MCF 10A (cell line): ENCODE measurements around the gene OSMR. TPM values are rescaled to one million over a fixed set of nuclear protein-coding genes. Genes with fewer than 3 reads are reported as not detected.

Experiments
- BruUV-seq: library from RNA; stranded (reverse); fragments of 400-500 nt; replicated peaks from 2 replicates; lab custom pipeline; 2021; lab: Mats Ljungman, UMichigan
- CTCF ChIA-PET: fragments of 300-600 bp; sonication (Branson Sonifier 250); formaldehyde crosslinking; extraction: SDS; loops from one replicate; lab custom pipeline; 2021; ENCODE audit warnings: antibody characterized with exemption, inconsistent platforms; lab: Yijun Ruan, JAX
- POLR2A ChIA-PET: fragments of 300-600, 350-650 bp; sonication (Branson Sonifier 250); formaldehyde crosslinking; extraction: SDS; loops from one replicate; lab custom pipeline; 2020; ENCODE audit warnings: antibody characterized with exemption, inconsistent platforms; lab: Yijun Ruan, JAX
- DNase-seq: peaks from one replicate; pipeline ENCODE4 v3.0.0-alpha.2; 2018; ENCODE audit not compliant: unreplicated experiment
- H3K27ac Mint-ChIP-seq: one replicate; pipeline ENCODE4 v1.8.0; 2022; ENCODE audit warnings: mild to moderate bottlenecking, low read depth, mixed read lengths; ENCODE audit not compliant: unreplicated experiment
- H3K27me3 Mint-ChIP-seq: one replicate; pipeline ENCODE4 v1.8.0; 2022; ENCODE audit warnings: mixed read lengths; ENCODE audit not compliant: insufficient read depth, unreplicated experiment
- H3K36me3 Mint-ChIP-seq: one replicate; pipeline ENCODE4 v1.8.0; 2022; ENCODE audit warnings: mild to moderate bottlenecking, moderate library complexity, mixed read lengths; ENCODE audit not compliant: insufficient read depth, unreplicated experiment
- H3K4me1 Mint-ChIP-seq: one replicate; pipeline ENCODE4 v1.8.0; 2022; ENCODE audit warnings: mixed read lengths; ENCODE audit not compliant: insufficient read depth, unreplicated experiment
- H3K4me3 Mint-ChIP-seq: one replicate; pipeline ENCODE4 v1.8.0; 2022; ENCODE audit warnings: mild to moderate bottlenecking, moderate library complexity, mixed read lengths; ENCODE audit not compliant: unreplicated experiment
- H3K9me3 Mint-ChIP-seq: one replicate; pipeline ENCODE4 v1.8.0; 2022; ENCODE audit warnings: mixed read lengths; ENCODE audit not compliant: unreplicated experiment
- CTCF ChIP-seq: fragments of 200-600 bp; IDR thresholded peaks from one replicate; pipeline ENCODE4 v1.8.0; 2022; ENCODE audit warnings: antibody characterized with exemption, mild to moderate bottlenecking; ENCODE audit not compliant: unreplicated experiment
- intact Hi-C: fragments of 100-400 bp; cut with micrococcal nuclease; formaldehyde crosslinking; loops from 2 replicates; pipeline ENCODE4 v1.14.1; 2022
- total RNA-seq: library from RNA; stranded (reverse); gene quantifications from 2 replicates; pipeline ENCODE4 v1.2.3, GENCODE V29; 2022

OSMR gene
- total RNA-seq, 1 experiment from 2014 or later, result 89.1 TPM

GRCh38 chr5:38878391-38879077 is 32.7 kb downstream of the OSMR start:
- CTCF ChIA-PET, result interaction anchor here (0.9 kb wide), 1 partner anchor 452 kb away, joined by 4 read pairs; no protein-coding TSS in a partner anchor
- Mint-ChIP-seq H3K9me3 (no peaks in the 10 kb centered on the region), H3K4me1 (no peaks in the 10 kb centered on the region), H3K27me3 (no peaks in the 10 kb centered on the region), H3K36me3 (peaks cover 91% of the 10 kb centered on the region), H3K4me3 (no peak overlapping the region), H3K27ac (peak overlapping the region; percentile 54)
- intact Hi-C loops, result no loop called here
- TF ChIP-seq CTCF, result no peak
- peak; percentile 11 for DNase-seq
- POLR2A ChIA-PET, result no interaction called here
- no TSS peak for BruUV-seq

GRCh38 chr5:38879078-38879460 is 33.3 kb downstream of the OSMR start:
- ChIA-PET POLR2A (no interaction called here), CTCF (no interaction called here)
- DNase-seq, result no peak
- peaks cover 91% of the 10 kb centered on the region for H3K36me3 Mint-ChIP-seq
- no peaks in the 10 kb centered on the region for H3K9me3 Mint-ChIP-seq
- H3K27ac Mint-ChIP-seq, result peak overlapping the region; percentile 54
- no peak overlapping the region for H3K4me3 Mint-ChIP-seq
- no peak for TF ChIP-seq CTCF
- no peaks in the 10 kb centered on the region for H3K27me3 Mint-ChIP-seq
- BruUV-seq, result no TSS peak
- H3K4me1 Mint-ChIP-seq, result no peaks in the 10 kb centered on the region
- intact Hi-C loops, result no loop called here

GRCh38 chr5:38883842-38884241 is 38.0 kb downstream of the OSMR start:
- DNase-seq, result no peak
- BruUV-seq, result no TSS peak
- CTCF ChIA-PET, result interaction anchor here (1.2 kb wide), 1 partner anchor 502 kb away, joined by 3 read pairs; no protein-coding TSS in a partner anchor
- POLR2A ChIA-PET, result interaction anchor here (1.7 kb wide), 1 partner anchor 11 kb away, joined by 4 read pairs; no protein-coding TSS in a partner anchor
- Mint-ChIP-seq H3K9me3 (no peaks in the 10 kb centered on the region), H3K4me1 (no peaks in the 10 kb centered on the region), H3K27ac (no peak overlapping the region), H3K27me3 (no peaks in the 10 kb centered on the region), H3K36me3 (peaks cover 90% of the 10 kb centered on the region), H3K4me3 (no peak overlapping the region)
- no peak for TF ChIP-seq CTCF
- intact Hi-C loops, result no loop called here

GRCh38 chr5:38885208-38885607 is 39.4 kb downstream of the OSMR start:
- POLR2A ChIA-PET, result interaction anchor here (0.7 kb wide), 1 partner anchor 46 kb away, joined by 4 read pairs; no protein-coding TSS in a partner anchor
- intact Hi-C loops, result no loop called here
- BruUV-seq, result no TSS peak
- Mint-ChIP-seq H3K27me3 (no peaks in the 10 kb centered on the region), H3K9me3 (no peaks in the 10 kb centered on the region), H3K36me3 (peaks cover 84% of the 10 kb centered on the region), H3K4me3 (no peak overlapping the region), H3K4me1 (no peaks in the 10 kb centered on the region), H3K27ac (no peak overlapping the region)
- no peak for DNase-seq
- TF ChIP-seq CTCF, result no peak
- CTCF ChIA-PET, result interaction anchor here (1.2 to 1.5 kb wide), 2 partner anchors 37 to 503 kb away, joined by 3 read pairs; no protein-coding TSS in a partner anchor
